Nucleus accumbens (tissue), 56 donors: Measurements from ENCODE around the gene JMJD6.
A peak's percentile ranks its signal among the peaks of the same experiment; 100 is the strongest.

Experiments used
- DNase-seq, 56 donors: peaks; one replicate each; lab custom pipeline; 2025; lab: John Stamatoyannopoulos, UW

Gene JMJD6

DNA sequence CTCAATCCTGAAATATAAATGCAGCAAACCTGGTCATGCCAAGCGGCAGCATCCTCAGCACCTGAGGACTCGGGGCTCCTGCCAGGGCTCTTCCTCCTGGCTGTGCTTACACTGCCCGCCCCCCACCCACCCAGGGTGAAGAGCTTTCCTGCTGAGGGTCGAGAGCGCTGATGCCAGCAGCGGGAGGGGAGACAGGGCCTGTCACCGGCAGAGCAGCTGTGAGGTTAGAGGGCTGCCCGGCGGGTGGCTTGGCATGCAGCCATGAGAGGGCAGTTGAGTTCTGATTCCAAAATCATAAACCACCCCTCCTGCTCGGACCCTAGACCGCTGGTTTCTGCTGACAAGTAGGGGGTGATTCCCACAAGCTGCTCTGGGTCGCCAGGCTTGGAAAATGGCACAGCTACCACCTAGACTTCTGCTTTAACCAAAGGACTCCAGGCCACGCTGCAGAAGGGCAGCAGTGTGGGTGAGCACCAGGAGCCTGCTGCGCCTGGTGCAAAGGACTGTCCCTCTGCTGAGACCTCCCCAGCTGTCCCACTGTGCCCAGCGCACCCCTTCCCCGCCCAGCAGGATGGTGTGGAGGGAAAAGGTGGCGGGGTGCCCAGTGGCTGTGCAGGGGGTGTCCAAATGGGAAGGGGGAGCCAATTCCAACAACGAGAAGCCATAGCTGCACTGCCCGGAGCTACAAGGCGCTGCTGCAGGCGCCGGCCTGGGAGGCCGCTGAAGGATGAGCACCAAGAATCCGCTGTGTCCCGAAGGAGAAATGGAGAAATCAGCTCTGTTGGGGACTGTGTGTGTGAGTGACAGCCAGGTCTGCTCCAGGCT, 42.3 kb downstream of the JMJD6 start:
- DNase-seq = peak in 1 of 56 donors; percentile 36

DNA sequence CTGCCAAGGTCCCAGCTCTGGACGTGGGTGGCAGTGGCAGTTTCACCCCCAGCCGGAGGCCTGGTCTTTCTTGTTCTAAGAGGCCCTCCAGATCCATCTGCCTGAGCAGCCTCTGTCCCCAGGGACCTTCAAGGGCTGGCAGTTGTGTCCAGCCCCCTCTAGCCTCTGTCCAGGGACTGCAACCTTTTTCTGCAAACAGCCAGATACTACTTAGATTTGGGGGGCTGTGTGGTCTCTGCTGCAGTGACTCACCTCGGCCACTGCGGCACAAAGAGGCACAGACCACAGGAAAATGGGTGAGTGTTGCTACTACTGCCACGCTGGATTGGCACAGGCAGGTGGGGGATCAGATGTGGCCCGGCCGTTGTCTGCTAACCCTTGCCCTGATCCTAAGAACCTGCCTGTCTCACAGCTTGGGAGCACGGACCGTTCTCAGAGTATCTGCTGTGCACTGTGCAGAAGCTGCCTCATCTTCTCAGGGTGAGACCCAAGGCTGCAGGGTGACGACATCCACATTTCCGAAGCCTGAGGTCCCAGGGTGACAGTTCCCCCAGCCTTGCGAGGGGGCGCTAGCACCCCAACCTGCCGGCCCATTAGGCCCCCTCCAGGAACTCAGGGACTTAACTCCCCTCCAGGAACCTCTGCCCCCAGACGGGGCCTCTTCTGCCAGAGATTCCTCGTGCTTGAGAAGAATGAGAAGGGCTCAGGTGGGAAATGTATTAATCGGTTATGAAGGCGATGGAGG, 43.2 kb downstream of the JMJD6 start:
- DNase-seq = no peak

DNA sequence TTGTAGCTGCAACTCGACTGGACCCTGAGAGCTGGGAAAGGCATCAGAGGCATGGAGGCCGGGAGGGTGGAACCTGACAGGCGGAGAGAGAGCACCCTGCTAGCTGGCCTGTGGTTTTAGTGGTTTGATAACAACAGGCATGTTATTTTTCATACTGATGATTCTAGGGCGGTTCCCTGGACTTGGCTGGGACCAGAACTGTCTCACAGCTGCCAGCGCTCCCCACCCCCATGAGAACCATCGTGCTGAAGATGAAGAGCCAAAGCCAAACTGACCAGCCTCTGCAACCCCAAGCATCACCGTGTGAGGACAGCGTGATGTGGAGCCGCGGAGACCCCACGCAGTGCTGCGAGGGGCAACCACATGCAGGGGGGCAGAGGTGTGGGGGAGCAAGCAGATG, 44.1 kb downstream of the JMJD6 start:
- no peak for DNase-seq

DNA sequence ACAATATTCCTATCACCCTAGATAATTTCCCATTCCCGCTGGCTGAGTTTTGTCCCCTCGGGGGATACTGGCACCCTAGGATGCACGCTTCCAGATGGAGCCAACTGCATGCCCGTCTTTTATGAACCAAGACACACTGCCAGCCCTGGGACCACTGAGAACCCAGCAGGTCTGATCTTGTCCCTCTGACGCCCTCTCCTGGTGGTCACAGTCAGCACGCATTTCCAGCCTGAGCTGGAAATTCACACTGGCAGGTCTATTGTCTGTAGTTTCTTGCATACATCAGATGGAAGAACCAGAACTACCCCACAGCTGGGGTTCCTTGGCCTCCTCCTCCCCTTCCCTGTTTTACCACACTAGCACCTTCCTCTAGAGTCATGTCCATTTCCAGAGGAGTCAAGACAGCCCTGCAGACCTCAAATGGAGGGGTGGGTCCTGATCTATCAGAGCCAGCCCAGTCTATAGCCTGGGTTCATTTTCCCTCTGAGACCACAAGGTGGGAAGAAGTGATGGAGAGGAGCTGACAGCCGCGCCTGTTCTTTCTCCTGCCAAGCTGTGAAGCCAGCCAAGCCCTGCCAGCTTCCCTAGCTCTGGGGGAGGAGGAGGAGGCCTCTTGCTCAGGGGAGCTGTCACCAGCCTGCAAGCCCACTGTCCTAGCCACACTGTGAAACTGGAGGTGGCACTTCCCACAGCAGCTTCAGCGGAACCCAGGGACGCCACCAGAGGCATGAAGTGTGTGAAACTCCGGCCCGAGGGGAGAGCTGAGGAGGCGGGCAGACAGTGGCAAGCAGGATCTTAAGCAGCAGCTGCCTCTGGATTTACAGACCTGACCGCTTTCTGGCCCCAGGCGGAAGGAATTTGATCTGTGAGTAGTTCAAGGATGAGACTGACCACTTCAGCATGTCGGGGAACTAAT, 44.9 kb downstream of the JMJD6 start:
- DNase-seq = peak in 39 of 56 donors; percentile 15 to 80 (median 50)

DNA sequence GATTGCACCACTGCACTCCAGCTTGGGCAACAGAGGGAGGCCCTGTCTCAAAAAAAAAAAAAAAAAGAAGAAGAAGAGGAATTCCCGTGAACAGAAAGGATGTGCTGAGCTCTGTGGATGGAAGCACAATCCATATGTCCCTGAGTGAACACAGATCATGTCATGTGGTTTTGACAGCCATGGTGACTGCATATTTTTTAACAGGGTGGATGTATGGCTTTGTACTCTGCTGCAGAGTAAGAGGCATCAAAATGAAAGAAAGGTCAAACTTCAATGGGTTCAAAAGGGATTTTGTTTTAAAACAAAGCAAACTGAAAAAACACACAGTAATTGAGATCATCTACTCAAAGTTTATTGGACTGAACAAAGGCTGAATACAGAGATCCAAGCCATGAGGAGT, 47.2 kb downstream of the JMJD6 start:
- no peak for DNase-seq

DNA sequence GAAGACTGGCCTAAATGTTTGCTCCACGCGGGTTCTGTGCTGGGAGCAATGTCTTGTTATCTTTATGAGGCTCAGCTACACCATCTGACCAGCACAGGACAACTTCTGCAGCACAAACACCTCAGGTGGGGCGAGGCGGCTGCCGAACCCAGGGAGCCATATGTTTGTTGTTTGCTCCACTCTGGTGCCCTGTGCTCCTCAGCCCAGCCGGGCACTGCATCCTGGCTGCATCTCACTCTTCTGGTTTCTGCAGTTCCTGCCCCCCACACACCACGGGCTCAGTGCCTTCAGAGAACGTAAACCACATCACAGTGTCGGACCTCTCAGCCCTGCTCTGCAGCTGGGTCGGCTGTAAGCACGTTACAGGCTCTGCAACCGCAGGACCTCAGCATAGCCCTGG, 48.1 kb downstream of the JMJD6 start:
- DNase-seq = no peak

DNA sequence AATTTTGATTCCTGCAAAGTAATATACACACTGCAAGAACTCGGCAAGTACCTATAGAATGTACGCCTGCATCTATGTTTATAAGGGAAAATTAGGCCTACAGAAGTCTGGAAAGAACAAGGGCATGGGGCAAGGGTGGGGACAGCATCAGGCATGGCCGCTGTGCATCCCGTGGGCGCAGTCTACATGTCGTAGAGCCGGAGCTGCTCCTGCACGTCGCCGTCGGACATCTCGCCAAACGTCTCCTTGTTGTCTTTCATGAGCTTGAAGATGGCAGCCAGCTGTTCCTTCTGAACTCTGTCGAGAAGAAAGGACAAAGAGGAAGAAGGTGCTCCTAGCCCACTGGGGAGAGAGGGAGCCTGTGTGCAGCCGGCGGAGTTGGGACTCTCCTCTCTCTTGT, 49.0 kb downstream of the JMJD6 start:
- DNase-seq = no peak

DNA sequence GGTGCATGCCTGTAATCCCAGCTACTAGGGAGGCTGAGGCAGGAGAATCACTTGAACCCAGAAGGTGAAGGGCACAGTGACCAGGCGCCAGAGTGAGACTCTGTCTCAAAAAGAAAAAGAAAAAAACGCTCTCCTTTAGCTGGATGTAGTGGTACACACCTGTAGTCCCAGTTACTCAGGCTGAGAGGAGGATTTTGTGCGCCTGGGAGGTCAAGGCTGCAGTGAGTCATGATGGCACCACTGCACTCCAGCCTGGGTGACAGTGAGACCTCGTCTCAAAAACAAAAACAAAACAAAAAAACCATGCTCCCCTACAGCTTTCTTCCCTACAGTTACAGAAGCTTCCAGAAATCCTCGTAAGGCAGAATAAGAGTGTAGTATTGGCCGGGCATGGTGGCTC, 49.8 kb downstream of the JMJD6 start:
- no peak for DNase-seq

DNA sequence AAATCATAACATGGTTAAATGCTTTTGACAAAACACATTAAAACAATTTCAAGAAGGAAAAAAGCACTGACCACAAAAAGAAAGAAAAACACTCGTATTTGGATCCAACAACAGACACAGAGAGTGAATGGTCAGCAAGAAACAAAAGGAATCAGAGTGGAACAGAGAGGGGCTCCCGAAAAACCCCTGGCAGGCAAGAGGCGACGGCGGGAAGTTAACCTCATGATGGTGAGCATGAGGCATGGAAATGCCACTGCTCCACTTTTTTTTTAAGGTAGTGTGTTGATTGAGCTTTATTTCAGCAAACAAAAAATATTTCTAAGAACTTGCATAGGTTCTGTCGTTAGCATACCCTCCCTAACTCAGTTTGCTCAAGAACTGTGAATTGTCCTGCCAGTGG, 50.8 kb downstream of the JMJD6 start:
- no peak for DNase-seq

DNA sequence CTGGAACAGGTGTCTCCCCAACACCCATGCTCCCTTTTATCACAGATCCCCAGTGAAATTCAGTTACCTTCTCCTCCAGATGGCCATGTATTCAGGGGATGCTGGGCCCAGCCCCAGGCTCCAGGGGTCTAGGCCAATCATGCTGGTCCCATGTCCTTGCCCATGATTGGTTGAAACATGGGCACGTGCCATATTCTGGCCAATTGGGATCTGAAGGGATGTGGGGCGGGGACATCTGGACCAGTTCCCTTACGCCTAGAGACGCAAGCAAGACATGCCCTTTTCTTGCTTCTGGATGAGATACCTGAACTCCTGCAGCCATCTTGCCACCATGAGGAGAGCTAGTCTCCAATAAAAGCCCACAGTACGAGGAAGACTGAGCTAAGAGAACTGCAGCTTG, 51.8 kb downstream of the JMJD6 start:
- DNase-seq = no peak

DNA sequence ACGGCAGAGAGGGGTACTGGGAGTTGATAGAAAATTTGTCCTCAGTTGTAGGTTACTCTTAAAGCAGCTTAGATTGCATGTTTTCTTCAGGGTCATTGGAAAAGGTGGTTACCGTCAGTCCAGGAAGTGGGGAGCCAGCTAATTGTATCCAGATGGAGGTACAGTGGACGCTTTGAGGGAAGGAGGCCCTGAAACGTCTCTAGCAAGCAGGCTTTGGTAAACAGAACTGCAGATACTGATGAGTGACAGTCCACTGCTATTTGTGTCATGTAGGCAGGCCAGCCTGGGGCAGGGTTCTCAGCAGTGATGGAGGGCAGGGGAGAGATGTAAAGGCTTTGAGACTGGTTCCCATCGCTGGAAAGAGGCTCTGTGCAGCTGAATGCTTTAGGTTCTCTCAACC, 52.7 kb downstream of the JMJD6 start:
- DNase-seq = no peak

DNA sequence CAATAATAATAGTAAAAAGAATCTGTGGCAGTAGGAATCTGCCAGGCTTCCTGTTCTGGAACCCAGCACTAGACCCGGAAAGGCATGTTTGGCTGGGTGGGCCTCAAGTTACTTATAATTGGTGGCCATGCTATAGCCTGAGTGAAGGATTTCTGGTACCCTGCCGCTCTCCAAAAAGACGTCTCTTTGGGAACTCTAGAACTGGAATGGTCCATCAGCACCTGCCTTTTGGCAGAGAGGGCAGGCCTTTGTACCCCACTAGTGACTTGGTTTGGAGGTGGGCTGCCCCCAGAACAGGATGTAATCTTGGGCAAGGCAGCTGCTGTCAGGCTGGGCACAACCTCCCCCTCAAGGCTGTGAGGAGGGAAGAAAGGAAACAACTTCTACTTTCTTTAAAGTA, 53.5 kb downstream of the JMJD6 start:
- DNase-seq = no peak

DNA sequence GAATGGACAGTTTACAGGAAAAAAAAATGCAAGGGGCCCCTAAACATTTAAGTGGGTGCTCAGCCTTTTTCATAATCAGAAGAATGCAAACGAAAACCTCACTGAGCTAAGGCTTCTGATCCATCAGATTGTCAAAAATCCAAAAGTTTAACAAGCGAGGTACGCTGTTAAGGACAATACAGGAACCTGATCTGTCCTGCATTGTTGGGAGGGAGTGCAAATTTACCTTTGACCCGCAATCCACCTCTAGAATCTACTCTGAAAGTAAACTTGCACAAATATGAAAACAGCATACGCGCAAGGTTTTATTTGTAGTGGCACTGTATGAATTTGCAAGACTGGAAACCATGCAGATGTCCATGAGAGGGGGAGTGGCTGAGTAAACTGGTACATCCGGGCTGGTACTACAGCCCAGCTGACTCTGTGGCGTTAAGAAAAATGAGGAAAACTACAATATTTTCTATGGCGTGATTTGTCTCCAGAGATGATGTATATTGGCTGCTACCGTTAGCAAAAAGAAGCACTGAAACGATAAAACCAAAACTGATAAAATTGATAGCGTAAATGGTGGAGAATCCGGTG, 54.0 kb downstream of the JMJD6 start:
- DNase-seq = no peak

DNA sequence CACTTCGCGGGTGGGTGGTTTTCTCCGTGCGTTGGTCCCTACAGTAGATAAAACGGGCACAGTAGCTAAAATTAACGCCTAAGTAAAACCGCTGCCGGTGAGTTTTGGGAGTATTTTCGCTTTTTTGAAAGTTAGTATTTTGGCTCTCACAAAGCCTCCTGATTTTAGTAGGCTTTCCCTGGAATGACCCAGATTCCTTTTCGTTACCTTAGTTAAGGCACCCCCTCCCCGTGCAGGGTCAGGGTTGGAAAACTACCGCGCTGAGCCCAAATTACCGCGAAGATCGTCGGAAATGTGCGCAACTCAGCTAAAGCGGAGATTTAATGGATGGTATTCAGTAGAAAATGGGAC, 54.5 kb downstream of the JMJD6 start:
- DNase-seq = no peak

DNA sequence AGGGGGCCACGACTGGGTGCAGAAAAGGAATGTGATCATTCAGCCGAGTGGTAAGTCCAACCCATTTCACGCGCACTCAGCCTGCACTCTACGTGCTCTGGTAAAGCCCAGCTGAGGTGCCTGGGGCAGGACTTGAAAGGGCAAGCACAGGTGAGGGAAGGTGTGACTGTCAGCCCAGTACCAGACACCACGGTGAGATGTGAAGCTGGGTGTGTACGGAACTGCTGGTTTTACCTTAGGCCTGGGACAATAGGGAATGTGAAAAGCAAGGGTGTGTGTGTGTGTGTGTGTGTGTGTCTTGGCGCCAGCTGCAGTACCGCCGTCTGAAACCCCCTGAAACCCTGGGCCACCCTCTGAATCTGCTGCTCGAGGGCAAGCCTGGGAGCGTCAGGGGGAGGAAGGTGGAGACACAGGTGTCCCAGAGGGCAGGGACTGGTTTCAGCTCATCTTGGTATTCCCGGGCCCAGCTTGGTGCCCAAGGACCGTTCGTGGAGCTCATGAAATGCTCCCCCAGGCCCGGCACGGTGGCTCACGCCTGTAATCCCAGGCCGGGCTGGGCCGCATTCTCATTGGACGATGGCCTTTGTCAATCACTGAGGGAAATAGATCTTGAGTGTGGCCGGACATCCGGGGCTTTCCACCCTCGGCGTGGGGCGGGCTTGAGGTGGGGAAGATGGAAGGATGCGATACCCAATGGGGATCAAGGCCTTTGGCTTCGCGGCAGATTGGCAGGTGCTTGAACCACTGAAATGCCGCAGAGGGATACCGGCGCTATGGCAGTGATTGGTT, 55.1 kb downstream of the JMJD6 start:
- peak; percentile 96 to 100 (median 100) for DNase-seq

DNA sequence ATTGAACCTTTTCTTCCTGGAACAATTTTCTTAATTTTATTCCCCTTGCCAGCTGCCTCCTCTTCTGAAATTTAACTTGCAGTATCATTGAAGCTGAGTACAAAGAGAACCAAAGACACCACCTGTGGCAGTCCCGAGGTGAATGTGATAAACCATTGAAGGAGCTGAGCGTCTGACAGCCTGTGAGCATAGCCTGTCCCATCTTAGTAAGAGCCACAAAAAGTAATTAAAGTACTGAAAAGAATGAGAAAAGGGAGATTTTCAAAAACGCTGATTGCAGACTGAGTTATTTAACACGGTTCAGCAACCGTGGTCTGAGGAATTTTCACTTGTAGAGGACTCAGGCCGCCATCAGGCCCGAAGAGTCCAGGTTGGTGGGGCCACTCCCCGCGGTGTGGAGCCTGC, 55.7 kb downstream of the JMJD6 start:
- DNase-seq = no peak

DNA sequence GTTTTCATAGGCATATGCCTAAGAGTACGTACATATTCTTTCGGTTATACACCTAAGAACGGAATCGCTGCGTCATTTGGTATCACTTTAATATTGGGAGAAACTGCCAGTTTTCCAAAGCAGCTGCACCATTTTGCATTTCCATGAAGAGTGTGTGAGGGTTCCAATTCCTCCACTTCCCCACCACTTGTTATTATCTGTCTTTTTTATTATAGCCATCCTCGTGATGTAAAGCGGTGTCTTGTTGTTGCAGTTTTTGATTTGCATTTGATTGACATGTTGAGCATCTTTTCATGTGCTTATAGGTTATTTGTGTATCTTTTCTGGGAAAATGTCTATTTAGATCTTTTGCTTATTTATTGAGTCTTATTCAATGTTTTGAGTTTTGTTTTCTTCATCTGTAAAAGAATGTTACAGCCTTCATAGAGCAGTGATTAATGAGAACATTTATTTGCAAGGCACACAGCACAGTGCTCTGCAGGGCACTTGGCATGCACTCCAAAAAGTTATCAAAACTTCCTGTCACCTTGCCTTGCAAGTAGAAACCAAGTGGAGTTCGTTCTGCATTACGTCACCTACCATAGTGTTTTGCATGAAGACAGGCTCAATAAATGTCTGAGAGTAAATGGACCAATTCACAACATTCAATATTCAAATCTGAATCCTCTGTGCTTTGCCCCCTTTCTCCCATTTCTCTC, 56.2 kb downstream of the JMJD6 start:
- DNase-seq = no peak
